ENCODE results near the gene ZNF687.

DNA sequence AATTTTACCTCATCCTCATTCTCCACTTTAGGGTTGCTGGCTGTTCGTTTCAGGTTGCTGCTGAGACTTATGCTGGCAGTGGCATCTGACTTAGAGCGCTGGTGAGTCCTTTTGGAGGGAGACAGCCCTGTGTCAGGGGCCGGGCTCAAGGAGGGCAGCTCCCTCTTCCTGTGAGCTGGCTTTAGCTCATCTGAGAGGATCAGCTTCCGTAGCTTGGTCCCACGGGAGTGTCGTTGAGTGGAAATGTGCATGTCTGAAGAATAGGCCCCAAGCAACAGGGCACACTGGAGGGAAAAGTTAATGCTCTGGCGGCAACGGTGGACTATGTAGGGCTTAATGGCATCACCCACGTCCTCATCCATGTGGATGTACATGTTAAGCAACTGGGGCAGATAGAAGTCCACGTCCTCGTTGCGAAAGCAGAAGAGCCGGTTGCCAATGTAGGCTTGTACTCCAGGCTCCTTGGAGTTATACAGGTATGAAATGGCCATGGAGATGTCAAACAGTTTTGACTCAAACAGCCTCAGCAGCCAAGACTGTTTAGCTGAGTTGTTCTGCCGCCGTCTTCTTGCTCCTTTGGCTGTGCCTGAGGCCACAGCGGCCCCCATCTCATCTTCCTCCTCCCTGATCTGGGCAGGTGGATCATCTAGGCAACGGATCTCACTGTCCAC is 33.6 kb downstream of the ZNF687 start:
- TF ChIP-seq, protein P1, sequence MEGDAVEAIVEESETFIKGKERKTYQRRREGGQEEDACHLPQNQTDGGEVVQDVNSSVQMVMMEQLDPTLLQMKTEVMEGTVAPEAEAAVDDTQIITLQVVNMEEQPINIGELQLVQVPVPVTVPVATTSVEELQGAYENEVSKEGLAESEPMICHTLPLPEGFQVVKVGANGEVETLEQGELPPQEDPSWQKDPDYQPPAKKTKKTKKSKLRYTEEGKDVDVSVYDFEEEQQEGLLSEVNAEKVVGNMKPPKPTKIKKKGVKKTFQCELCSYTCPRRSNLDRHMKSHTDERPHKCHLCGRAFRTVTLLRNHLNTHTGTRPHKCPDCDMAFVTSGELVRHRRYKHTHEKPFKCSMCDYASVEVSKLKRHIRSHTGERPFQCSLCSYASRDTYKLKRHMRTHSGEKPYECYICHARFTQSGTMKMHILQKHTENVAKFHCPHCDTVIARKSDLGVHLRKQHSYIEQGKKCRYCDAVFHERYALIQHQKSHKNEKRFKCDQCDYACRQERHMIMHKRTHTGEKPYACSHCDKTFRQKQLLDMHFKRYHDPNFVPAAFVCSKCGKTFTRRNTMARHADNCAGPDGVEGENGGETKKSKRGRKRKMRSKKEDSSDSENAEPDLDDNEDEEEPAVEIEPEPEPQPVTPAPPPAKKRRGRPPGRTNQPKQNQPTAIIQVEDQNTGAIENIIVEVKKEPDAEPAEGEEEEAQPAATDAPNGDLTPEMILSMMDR (IDR thresholded peaks at IDR 0.05; ENCODE audit: borderline replicate concordance, extremely low read depth, low read length, poor library complexity, severe bottlenecking), result no peak
- TF ChIP-seq EZH2 (IDR thresholded peaks at IDR 0.05; ENCODE audit: borderline replicate concordance, low read depth, low read length, severe bottlenecking), result no peak
